ENCODE data around the gene ATP11A.

GRCh38 chr13:112905990-112906641 is 216.3 kb downstream of the ATP11A start:
- no peak for TF ChIP-seq POLR2A (IDR thresholded peaks at IDR 0.05)
- TF ChIP-seq CTCF (IDR thresholded peaks at IDR 0.05) = no peak
